ENCODE measurements around the gene LTBR.

The LTBR gene

DNA sequence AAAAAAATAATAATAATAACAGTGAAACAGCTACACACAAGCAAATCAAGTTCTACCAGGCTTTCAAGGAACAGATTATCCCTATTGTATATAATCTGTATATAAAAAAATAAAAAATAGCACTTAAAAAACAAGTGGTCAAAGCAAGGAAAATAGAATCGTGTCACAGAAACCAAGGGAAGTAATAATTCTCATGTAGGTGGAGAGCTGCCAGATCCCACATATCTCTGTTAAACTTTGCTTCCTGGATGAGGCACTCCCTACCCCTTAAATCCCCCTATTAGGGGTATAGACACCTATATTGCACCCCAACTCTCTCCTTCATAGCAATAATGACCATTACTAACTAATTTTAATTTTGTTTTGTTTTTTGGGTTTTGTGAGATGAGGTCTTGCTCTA is 56.4 kb downstream of the LTBR start:
- TF ChIP-seq CTCF (conservative IDR thresholded peaks at IDR 0.05; ENCODE audit: low read depth, low read length) = no peak
- no peak overlapping the region for H3K4me3 ChIP-seq (ENCODE audit: low read length)
- no peak for DNase-seq (ENCODE audit: low read depth)
